Large intestine (tissue), 3 donors: ENCODE results near the gene TENM4. TPM values are rescaled to one million over a fixed set of nuclear protein-coding genes. Genes with fewer than 3 reads are reported as not detected.

Source experiments
- DNase-seq, 2 donors: peaks; one replicate each; pipeline versions ENCODE4 v3.0.0 to v3.0.0-alpha.2; 2013
- H3K27ac ChIP-seq: one replicate; pipeline ENCODE4 v1.5.1; 2013; ENCODE audit warnings: low read length
- H3K27me3 ChIP-seq: 2 replicates; pipeline ENCODE4 v1.6.1; 2013; ENCODE audit warnings: low read length; ENCODE audit not compliant: control insufficient read depth, insufficient read depth
- H3K36me3 ChIP-seq: 2 replicates; pipeline ENCODE4 v1.6.1; 2013; ENCODE audit warnings: low read length; ENCODE audit not compliant: control insufficient read depth, insufficient read depth
- H3K4me1 ChIP-seq: one replicate; pipeline ENCODE4 v1.6.1; 2013; ENCODE audit warnings: low read length; ENCODE audit not compliant: control insufficient read depth, insufficient read depth
- H3K4me3 ChIP-seq: one replicate; pipeline ENCODE4 v1.5.1; 2013; ENCODE audit warnings: low read length
- H3K9me3 ChIP-seq: one replicate; pipeline ENCODE4 v1.6.1; 2013; ENCODE audit warnings: mild to moderate bottlenecking, low read depth, low read length, moderate library complexity; ENCODE audit not compliant: control insufficient read depth
- WGBS: methylation state at CpG from one replicate; pipeline ENCODE4 v1.1.5; 2013; ENCODE audit warnings: low lambda C conversion rate; ENCODE audit not compliant: insufficient coverage; 5-methylcytosine and 5-hydroxymethylcytosine counted together
- polyA plus RNA-seq: library from polyadenylated mRNA; unstranded; fragments of 120-200 nt; gene quantifications from one replicate; pipeline ENCODE4 v1.2.1, GENCODE V29; 2013

TENM4 gene
- polyA plus RNA-seq, 1 donor = 2.1 TPM

- no peak for DNase-seq
- no peak overlapping the region for H3K27ac ChIP-seq
- no peak overlapping the region for H3K4me3 ChIP-seq
- WGBS = no CpG with 5 or more reads among the region's 3 CpGs
- no peaks in the 10 kb centered on the region for H3K9me3 ChIP-seq
- no peaks in the 10 kb centered on the region for H3K27me3 ChIP-seq
- no peaks in the 10 kb centered on the region for H3K36me3 ChIP-seq
- H3K4me1 ChIP-seq = peaks cover 20% of the 10 kb centered on the region
Observed at GRCh38 chr11:79052544-79052943, 388.3 kb downstream of the TENM4 start.

GRCh38 chr11:79050786-79051185 lies 390.0 kb downstream of the TENM4 start:
- Histone ChIP-seq H3K36me3 (no peaks in the 10 kb centered on the region), H3K9me3 (no peaks in the 10 kb centered on the region), H3K4me3 (no peak overlapping the region), H3K27me3 (no peaks in the 10 kb centered on the region), H3K27ac (peak overlapping the region; percentile 89), H3K4me1 (peaks cover 24% of the 10 kb centered on the region)
- DNase-seq = no peak
- no CpG with 5 or more reads among the region's 3 CpGs for WGBS

- H3K9me3 ChIP-seq = no peaks in the 10 kb centered on the region
- H3K27ac ChIP-seq = peak overlapping the region; percentile 89
- H3K4me1 ChIP-seq = peaks cover 33% of the 10 kb centered on the region
- peak; percentile 88 to 93 for DNase-seq
- no peaks in the 10 kb centered on the region for H3K36me3 ChIP-seq
- no peaks in the 10 kb centered on the region for H3K27me3 ChIP-seq
- WGBS = no CpG with 5 or more reads among the region's 4 CpGs
- H3K4me3 ChIP-seq = no peak overlapping the region
Observed at GRCh38 chr11:79049741-79050179, 391.1 kb downstream of the TENM4 start.

- H3K36me3 ChIP-seq = no peaks in the 10 kb centered on the region
- H3K9me3 ChIP-seq = no peaks in the 10 kb centered on the region
- no CpG with 5 or more reads among the region's 1 CpG for WGBS
- H3K27ac ChIP-seq = no peak overlapping the region
- no peak overlapping the region for H3K4me3 ChIP-seq
- no peaks in the 10 kb centered on the region for H3K27me3 ChIP-seq
- peaks cover 33% of the 10 kb centered on the region for H3K4me1 ChIP-seq
- DNase-seq = no peak
Observed at GRCh38 chr11:79047980-79048379, 392.9 kb downstream of the TENM4 start.

GRCh38 chr11:79047321-79047720 lies 393.5 kb downstream of the TENM4 start:
- H3K4me1 ChIP-seq = peaks cover 33% of the 10 kb centered on the region
- H3K9me3 ChIP-seq = no peaks in the 10 kb centered on the region
- no peak overlapping the region for H3K27ac ChIP-seq
- H3K4me3 ChIP-seq = no peak overlapping the region
- H3K27me3 ChIP-seq = no peaks in the 10 kb centered on the region
- WGBS = no CpG with 5 or more reads among the region's 7 CpGs
- no peaks in the 10 kb centered on the region for H3K36me3 ChIP-seq
- no peak for DNase-seq

GRCh38 chr11:79046366-79046765 lies 394.5 kb downstream of the TENM4 start:
- no peak overlapping the region for H3K4me3 ChIP-seq
- no peaks in the 10 kb centered on the region for H3K9me3 ChIP-seq
- no peaks in the 10 kb centered on the region for H3K27me3 ChIP-seq
- H3K36me3 ChIP-seq = no peaks in the 10 kb centered on the region
- H3K27ac ChIP-seq = peak overlapping the region; percentile 68
- DNase-seq = no peak
- H3K4me1 ChIP-seq = peaks cover 33% of the 10 kb centered on the region
- WGBS = no CpG with 5 or more reads among the region's 3 CpGs

- Histone ChIP-seq H3K27me3 (no peaks in the 10 kb centered on the region), H3K36me3 (no peaks in the 10 kb centered on the region), H3K27ac (peak overlapping the region; percentile 68), H3K9me3 (no peaks in the 10 kb centered on the region), H3K4me1 (peaks cover 33% of the 10 kb centered on the region), H3K4me3 (no peak overlapping the region)
- 60% methylated on average over 1 of the region's 6 CpGs for WGBS
- peak; percentile 82 to 89 for DNase-seq
Observed at GRCh38 chr11:79045800-79046304, 395.0 kb downstream of the TENM4 start.

GRCh38 chr11:79045018-79045799 lies 395.6 kb downstream of the TENM4 start:
- Histone ChIP-seq H3K4me3 (no peak overlapping the region), H3K27ac (peak overlapping the region; percentile 50), H3K27me3 (peaks cover 2% of the 10 kb centered on the region), H3K9me3 (no peaks in the 10 kb centered on the region), H3K36me3 (no peaks in the 10 kb centered on the region), H3K4me1 (peaks cover 27% of the 10 kb centered on the region)
- 88% methylated on average over 1 of the region's 10 CpGs for WGBS
- no peak for DNase-seq

- Histone ChIP-seq H3K4me3 (no peak overlapping the region), H3K27me3 (peaks cover 4% of the 10 kb centered on the region), H3K9me3 (no peaks in the 10 kb centered on the region), H3K36me3 (no peaks in the 10 kb centered on the region), H3K27ac (no peak overlapping the region), H3K4me1 (peaks cover 22% of the 10 kb centered on the region)
- no CpG with 5 or more reads among the region's 2 CpGs for WGBS
- no peak for DNase-seq
Observed at GRCh38 chr11:79044201-79044600, 396.6 kb downstream of the TENM4 start.

GRCh38 chr11:79043726-79044125 lies 397.1 kb downstream of the TENM4 start:
- Histone ChIP-seq H3K27ac (no peak overlapping the region), H3K27me3 (peaks cover 7% of the 10 kb centered on the region)
- no CpG with 5 or more reads among the region's 3 CpGs for WGBS

GRCh38 chr11:79042824-79043223 lies 398.0 kb downstream of the TENM4 start:
- H3K36me3 ChIP-seq = no peaks in the 10 kb centered on the region
- DNase-seq = no peak
- H3K27ac ChIP-seq = no peak overlapping the region
- no CpG with 5 or more reads among the region's 2 CpGs for WGBS
- no peaks in the 10 kb centered on the region for H3K9me3 ChIP-seq
- peaks cover 10% of the 10 kb centered on the region for H3K27me3 ChIP-seq
- no peak overlapping the region for H3K4me3 ChIP-seq
- peaks cover 13% of the 10 kb centered on the region for H3K4me1 ChIP-seq

More at GRCh38 chr11:79043726-79044125, 397.1 kb downstream of the TENM4 start:
- no peaks in the 10 kb centered on the region for H3K9me3 ChIP-seq
- H3K4me1 ChIP-seq = peaks cover 17% of the 10 kb centered on the region
- no peak overlapping the region for H3K4me3 ChIP-seq
- H3K36me3 ChIP-seq = no peaks in the 10 kb centered on the region
- no peak for DNase-seq
